CD4-positive, alpha-beta T cell (primary cell): Measurements from ENCODE around the gene OLFM1. TPM values are rescaled to one million over a fixed set of nuclear protein-coding genes. Genes with fewer than 3 reads are reported as not detected.

Experiments
- ATAC-seq: fragments of 200-7000 bp; cut with Tn5 transposase; one replicate; pipeline ENCODE4 v1.10.0; 2022; ENCODE audit warnings: mild to moderate bottlenecking; ENCODE audit not compliant: poor library complexity
- CTCF ChIA-PET: fragments of 350-600 bp; sonication (Branson Sonifier 250); formaldehyde crosslinking; loops from one replicate; lab custom pipeline; 2021; ENCODE audit warnings: antibody characterized with exemption, inconsistent platforms; lab: Charles Lee
- POLR2A ChIA-PET: fragments of 350-600 bp; sonication (Branson Sonifier 250); formaldehyde crosslinking; loops from one replicate; lab custom pipeline; 2021; ENCODE audit warnings: antibody characterized with exemption, inconsistent platforms; lab: Charles Lee
- DNase-seq, 14 experiments: peaks; one replicate each; pipeline ENCODE4 v3.0.0-alpha.2; 2013 to 2020; ENCODE audit warnings: mixed read lengths in 2 of 14
- H3K27ac ChIP-seq, 2 donors: one replicate each; pipeline versions ENCODE4 v1.5.1 to v1.7.0; 2013; ENCODE audit warnings: low read length in 2 of 2, low read depth in 1 of 2, mild to moderate bottlenecking in 1 of 2
- H3K27me3 ChIP-seq, 2 experiments: 1 replicate in 1 of 2; 2 replicates in 1 of 2; pipeline versions ENCODE4 v1.6.1 to v1.7.0; 2013; ENCODE audit warnings: low read length in 2 of 2, control low read depth in 1 of 2, mild to moderate bottlenecking in 1 of 2, moderate library complexity in 1 of 2; ENCODE audit not compliant: insufficient read depth in 2 of 2, control insufficient read depth in 1 of 2
- H3K36me3 ChIP-seq: one replicate; pipeline ENCODE4 v1.6.1; 2013; ENCODE audit warnings: low read length, control low read depth; ENCODE audit not compliant: insufficient read depth
- H3K4me1 ChIP-seq: one replicate; pipeline ENCODE4 v1.6.1; 2013; ENCODE audit warnings: low read length, control low read depth; ENCODE audit not compliant: insufficient read depth
- H3K4me3 ChIP-seq: one replicate; pipeline ENCODE4 v1.5.1; 2013; ENCODE audit warnings: mild to moderate bottlenecking, low read length, moderate library complexity
- H3K9me3 ChIP-seq, 2 experiments: 1 replicate in 1 of 2; 2 replicates in 1 of 2; pipeline versions ENCODE4 v1.6.1 to v1.7.0; 2013; ENCODE audit warnings: low read length in 2 of 2, mild to moderate bottlenecking in 2 of 2, control low read depth in 1 of 2, moderate library complexity in 1 of 2; ENCODE audit not compliant: control insufficient read depth in 1 of 2, insufficient read depth in 1 of 2
- H3K27ac Mint-ChIP-seq: one replicate; pipeline ENCODE4 v1.8.0; 2020; ENCODE audit warnings: mixed read lengths
- H3K27me3 Mint-ChIP-seq: one replicate; pipeline ENCODE4 v1.8.0; 2021; ENCODE audit warnings: mixed read lengths
- H3K36me3 Mint-ChIP-seq: one replicate; pipeline ENCODE4 v1.8.0; 2021; ENCODE audit warnings: low read depth, mixed read lengths
- H3K4me1 Mint-ChIP-seq: one replicate; pipeline ENCODE4 v1.8.0; 2021; ENCODE audit warnings: low read depth, mixed read lengths
- H3K4me3 Mint-ChIP-seq: one replicate; pipeline ENCODE4 v1.8.0; 2020; ENCODE audit warnings: mild to moderate bottlenecking, mixed read lengths
- H3K9me3 Mint-ChIP-seq: one replicate; pipeline ENCODE4 v1.8.0; 2020; ENCODE audit warnings: mixed read lengths
- CTCF ChIP-seq: fragments of 200-600 bp; IDR thresholded peaks from one replicate; pipeline ENCODE4 v1.8.0; 2022; ENCODE audit warnings: antibody characterized with exemption, mild to moderate bottlenecking
- intact Hi-C, 2 experiments: fragments of 100-400 bp; cut with DNase I in 1 of 2; cut with micrococcal nuclease in 1 of 2; formaldehyde crosslinking; loops; one replicate each; pipeline versions ENCODE4 v1.15.1 to v1.9.0; 2023 to 2025; cut with DNase I, micrococcal nuclease
- total RNA-seq, 174 experiments: library from RNA in 2 of 174; stranded (reverse) in 2 of 174; gene quantifications; one replicate each; pipeline ENCODE4 v1.2.3 and lab custom pipeline; 2021 to 2026

The OLFM1 gene
- total RNA-seq, 2 experiments from 2014 or later, result not detected

- H3K27ac Mint-ChIP-seq, result no peak overlapping the region
- peaks cover 18% of the 10 kb centered on the region for H3K27me3 Mint-ChIP-seq
- intact Hi-C loops, result no loop called here
- no peak for ATAC-seq
- no peak overlapping the region for H3K27ac ChIP-seq
- H3K36me3 Mint-ChIP-seq, result no peaks in the 10 kb centered on the region
- no peak for TF ChIP-seq CTCF
- H3K4me1 Mint-ChIP-seq, result no peaks in the 10 kb centered on the region
- no peak overlapping the region for H3K4me3 ChIP-seq
- H3K9me3 ChIP-seq, result peaks cover 0 to 25% of the 10 kb centered on the region in 2 experiments
- H3K36me3 ChIP-seq, result no peaks in the 10 kb centered on the region
- H3K4me1 ChIP-seq, result no peaks in the 10 kb centered on the region
- ChIA-PET POLR2A (no interaction called here), CTCF (no interaction called here)
- no peaks in the 10 kb centered on the region for H3K9me3 Mint-ChIP-seq
- DNase-seq, result no peak
- H3K4me3 Mint-ChIP-seq, result no peak overlapping the region
- H3K27me3 ChIP-seq, result peaks cover 0 to 6% of the 10 kb centered on the region in 2 experiments
Observed at GRCh38 chr9:135141183-135141774, 53.8 kb downstream of the OLFM1 start.

GRCh38 chr9:135144581-135145170 is 57.2 kb downstream of the OLFM1 start:
- intact Hi-C loops, result no loop called here
- H3K9me3 ChIP-seq, result peaks cover 0 to 38% of the 10 kb centered on the region in 2 experiments
- peaks cover 21% of the 10 kb centered on the region for H3K27me3 Mint-ChIP-seq
- H3K4me1 Mint-ChIP-seq, result no peaks in the 10 kb centered on the region
- H3K36me3 Mint-ChIP-seq, result no peaks in the 10 kb centered on the region
- H3K4me1 ChIP-seq, result no peaks in the 10 kb centered on the region
- H3K4me3 ChIP-seq, result no peak overlapping the region
- ATAC-seq, result no peak
- peaks cover 3% of the 10 kb centered on the region for H3K9me3 Mint-ChIP-seq
- no peak overlapping the region for H3K27ac Mint-ChIP-seq
- no peak for TF ChIP-seq CTCF
- H3K4me3 Mint-ChIP-seq, result no peak overlapping the region
- POLR2A ChIA-PET, result no interaction called here
- CTCF ChIA-PET, result no interaction called here
- H3K27me3 ChIP-seq, result no peaks in the 10 kb centered on the region
- no peak overlapping the region for H3K27ac ChIP-seq
- DNase-seq, result no peak
- H3K36me3 ChIP-seq, result no peaks in the 10 kb centered on the region

- Mint-ChIP-seq H3K27me3 (peaks cover 21% of the 10 kb centered on the region), H3K36me3 (no peaks in the 10 kb centered on the region), H3K4me3 (no peak overlapping the region), H3K27ac (no peak overlapping the region), H3K4me1 (no peaks in the 10 kb centered on the region), H3K9me3 (peaks cover 3% of the 10 kb centered on the region)
- DNase-seq (no peak), ATAC-seq (no peak)
- H3K4me1 ChIP-seq, result no peaks in the 10 kb centered on the region
- H3K36me3 ChIP-seq, result no peaks in the 10 kb centered on the region
- no peaks in the 10 kb centered on the region for H3K27me3 ChIP-seq
- no peak for TF ChIP-seq CTCF
- ChIA-PET CTCF (no interaction called here), POLR2A (no interaction called here)
- intact Hi-C loops, result no loop called here
- no peak overlapping the region for H3K4me3 ChIP-seq
- peaks cover 0 to 40% of the 10 kb centered on the region in 2 experiments for H3K9me3 ChIP-seq
- no peak overlapping the region for H3K27ac ChIP-seq
Observed at GRCh38 chr9:135145312-135145711, 57.8 kb downstream of the OLFM1 start.
